HG02973 (cell line): ENCODE results near the gene OSBPL9.
"Not testable (repeated sequence)": the region's sequence is repeated elsewhere in the genome, so short reads cannot be mapped to it uniquely, and the experiment has no call there.

Experiments used
- ATAC-seq: cut with Tn5 transposase; IDR thresholded peaks from one replicate; pipeline ENCODE4 v1.9.1; 2021; ENCODE audit warnings: moderate library complexity; ENCODE audit not compliant: unreplicated experiment

The OSBPL9 gene

GRCh38 chr1:51776408-51776807 is 159.5 kb downstream of the OSBPL9 start:
- ATAC-seq = no peak

- ATAC-seq = no peak
These were observed 164.0 kb downstream of the OSBPL9 start for GRCh38 chr1:51780927-51781326.

- no peak for ATAC-seq
These were observed 168.1 kb downstream of the OSBPL9 start for GRCh38 chr1:51784997-51785421.

GRCh38 chr1:51788938-51789337 is 172.0 kb downstream of the OSBPL9 start:
- no peak for ATAC-seq

GRCh38 chr1:51789342-51789741 is 172.4 kb downstream of the OSBPL9 start:
- ATAC-seq = no peak

- ATAC-seq = no peak
These were observed 173.5 kb downstream of the OSBPL9 start for GRCh38 chr1:51790385-51790784.

GRCh38 chr1:51791888-51792287 is 175.0 kb downstream of the OSBPL9 start:
- ATAC-seq = no peak

GRCh38 chr1:51792864-51793263 is 176.0 kb downstream of the OSBPL9 start:
- no peak for ATAC-seq

GRCh38 chr1:51794260-51794659 is 177.4 kb downstream of the OSBPL9 start:
- no peak for ATAC-seq

GRCh38 chr1:51794868-51795267 is 178.0 kb downstream of the OSBPL9 start:
- ATAC-seq = no peak

- ATAC-seq = no peak
These were observed 182.5 kb downstream of the OSBPL9 start for GRCh38 chr1:51799372-51799771.

- ATAC-seq = no peak
These were observed 197.6 kb downstream of the OSBPL9 start for GRCh38 chr1:51814513-51814912.

- ATAC-seq = no peak
These were observed 201.6 kb downstream of the OSBPL9 start for GRCh38 chr1:51818487-51818886.

GRCh38 chr1:51819021-51819420 is 202.1 kb downstream of the OSBPL9 start:
- not testable (repeated sequence) for ATAC-seq

- no peak for ATAC-seq
These were observed 202.9 kb downstream of the OSBPL9 start for GRCh38 chr1:51819810-51820209.

GRCh38 chr1:51829058-51829457 is 212.2 kb downstream of the OSBPL9 start:
- no peak for ATAC-seq

- ATAC-seq = no peak
These were observed 216.8 kb downstream of the OSBPL9 start for GRCh38 chr1:51833700-51834099.

- no peak for ATAC-seq
These were observed 220.4 kb downstream of the OSBPL9 start for GRCh38 chr1:51837243-51837642.
